8988T (cell line): Measurements from ENCODE around the gene DENND5B.
"Not testable (repeated sequence)": the region's sequence is repeated elsewhere in the genome, so short reads cannot be mapped to it uniquely, and the experiment has no call there.

Source experiments
- DNase-seq: peaks from one replicate; pipeline ENCODE4 v3.0.0; 2011

DENND5B gene

DNA sequence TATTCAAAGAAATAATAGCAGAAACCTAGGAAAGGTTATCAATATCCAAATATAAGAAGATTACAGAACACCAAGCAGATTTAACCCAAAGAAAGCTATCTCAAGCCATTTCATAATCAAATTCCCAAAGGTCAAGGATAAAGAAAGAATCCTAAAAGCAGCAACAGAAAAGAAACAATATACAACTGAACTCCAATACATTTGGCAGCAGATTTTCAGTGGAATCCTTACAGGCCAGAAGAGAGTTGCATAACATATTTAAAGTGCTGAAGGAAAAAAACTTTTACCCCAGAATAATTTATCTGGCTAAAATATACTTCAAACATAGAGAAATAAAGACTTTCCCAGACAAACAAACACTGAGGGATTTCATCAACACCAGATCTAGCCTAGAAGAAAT, 54.3 kb downstream of the DENND5B start:
- DNase-seq: no peak

DNA sequence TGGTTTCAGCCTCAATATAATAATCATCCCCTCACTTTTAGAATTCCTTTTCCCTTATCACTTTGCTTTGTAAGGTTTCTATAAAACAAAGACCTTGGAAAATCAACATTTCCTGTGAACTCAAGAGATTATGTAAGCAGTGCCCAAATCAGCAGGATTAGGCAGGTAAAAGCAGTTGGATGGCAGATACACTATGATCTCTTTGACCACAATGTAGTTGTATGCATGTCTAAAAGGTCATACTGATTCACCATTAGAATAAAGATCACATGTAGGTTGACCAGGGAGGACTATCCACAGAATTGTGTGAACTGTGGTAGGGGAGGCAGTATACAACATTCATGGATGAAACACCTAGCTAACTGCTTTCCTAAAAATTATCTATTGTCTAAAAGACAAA, 57.5 kb downstream of the DENND5B start:
- DNase-seq: no peak

DNA sequence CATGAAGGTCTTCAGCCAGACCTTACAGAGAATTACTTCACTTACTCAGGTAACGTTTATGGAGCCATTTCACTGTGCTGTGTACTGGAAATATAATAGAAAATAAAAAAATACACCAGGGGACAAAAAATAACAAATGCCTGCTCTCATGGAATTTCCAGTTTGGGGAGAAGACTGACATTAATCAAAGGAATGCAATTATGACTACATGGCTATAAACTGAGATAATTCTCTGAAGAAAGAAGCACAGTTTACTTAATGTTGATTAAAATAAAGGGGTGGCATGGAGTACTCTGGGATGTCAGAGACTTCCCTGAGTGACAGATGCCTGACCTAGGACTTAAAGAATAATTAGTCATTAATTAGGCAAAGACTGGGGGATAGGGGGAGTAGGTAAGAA, 59.0 kb downstream of the DENND5B start:
- DNase-seq: no peak

DNA sequence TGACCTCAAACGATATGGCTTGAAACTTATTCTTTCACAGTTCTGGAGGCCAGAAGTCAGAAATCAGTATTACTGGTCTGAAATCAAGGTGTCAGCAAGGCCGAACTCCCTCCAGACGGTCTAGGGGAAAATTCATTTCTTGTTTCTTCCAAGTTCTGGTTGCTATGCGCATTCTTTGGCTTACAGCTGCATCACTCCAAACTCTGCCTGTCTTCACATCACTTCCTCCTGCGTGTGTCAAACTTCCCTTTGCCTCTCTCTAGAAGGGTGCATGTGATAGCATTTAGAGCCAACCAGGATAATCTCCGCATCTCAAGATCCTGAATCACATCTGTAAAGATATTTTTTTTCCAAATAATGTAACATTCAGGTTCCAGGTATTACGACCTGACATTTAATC, 62.8 kb downstream of the DENND5B start:
- no peak for DNase-seq

DNA sequence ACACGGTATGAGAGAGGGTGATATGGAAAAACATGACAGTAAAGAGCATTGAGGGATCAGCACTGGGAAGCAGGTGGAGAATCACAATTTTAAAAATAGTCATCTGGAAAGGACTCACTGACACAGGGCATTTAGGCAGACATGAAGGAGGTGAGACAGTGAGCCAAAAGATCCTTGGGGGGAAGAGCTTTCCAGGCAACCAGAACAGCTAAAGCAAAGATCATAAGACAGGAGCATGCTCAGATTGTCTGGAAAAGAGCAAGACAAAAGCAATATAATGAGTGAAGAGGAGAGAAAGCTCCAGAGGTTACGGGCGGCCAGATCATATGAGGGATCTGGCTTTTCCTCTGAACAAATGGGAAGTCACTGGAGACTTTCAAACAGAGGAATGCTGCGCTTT, 63.9 kb downstream of the DENND5B start:
- DNase-seq: no peak

DNA sequence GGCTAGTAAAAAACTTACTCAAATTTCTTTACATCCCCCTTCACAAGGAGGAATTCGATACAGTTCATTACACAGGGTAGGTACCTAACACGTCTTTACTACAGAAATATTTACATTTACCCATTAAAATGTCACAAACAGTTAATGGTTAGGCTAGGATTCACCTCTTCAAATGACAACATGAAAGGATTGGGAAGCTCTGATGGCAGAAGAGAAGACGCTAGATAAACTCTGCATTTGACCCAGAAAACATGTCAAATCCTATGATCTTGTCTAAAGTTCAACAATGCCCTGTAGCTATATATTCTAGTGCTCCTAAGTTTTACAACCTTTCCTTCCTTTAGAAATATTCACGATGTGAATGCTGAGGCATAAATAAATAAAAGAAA, 64.8 kb downstream of the DENND5B start:
- DNase-seq: no peak

DNA sequence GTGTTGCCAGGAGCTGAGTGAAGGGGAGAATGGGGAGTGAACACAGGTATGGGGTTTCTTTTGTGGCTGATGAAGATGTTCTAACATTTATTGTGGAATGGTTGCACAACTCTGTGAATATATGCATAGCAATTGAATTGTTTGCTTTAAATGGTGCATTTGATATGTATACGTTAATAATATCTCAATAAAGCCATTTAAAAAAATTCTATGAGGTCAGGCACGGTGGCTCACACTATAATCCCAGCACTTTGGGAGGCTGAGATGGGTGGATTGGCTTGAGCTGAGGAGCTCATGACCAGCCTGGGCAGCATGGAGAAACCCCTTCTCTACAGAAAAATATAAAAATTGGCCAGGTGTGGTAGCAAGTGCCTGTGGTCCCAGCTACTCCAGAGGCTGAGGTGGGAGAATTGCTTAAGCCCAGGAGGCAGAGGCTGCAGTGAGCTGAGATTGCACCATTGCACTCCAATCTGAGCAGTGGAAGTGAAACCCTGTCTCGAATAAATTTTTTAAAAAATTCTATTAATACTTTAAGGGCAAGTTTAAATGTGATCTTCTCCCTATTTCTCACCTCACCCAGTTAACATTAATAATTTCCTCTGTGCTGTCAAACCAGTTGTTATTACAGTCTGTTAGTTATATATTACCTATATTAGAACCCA, 65.3 kb downstream of the DENND5B start:
- no peak for DNase-seq

DNA sequence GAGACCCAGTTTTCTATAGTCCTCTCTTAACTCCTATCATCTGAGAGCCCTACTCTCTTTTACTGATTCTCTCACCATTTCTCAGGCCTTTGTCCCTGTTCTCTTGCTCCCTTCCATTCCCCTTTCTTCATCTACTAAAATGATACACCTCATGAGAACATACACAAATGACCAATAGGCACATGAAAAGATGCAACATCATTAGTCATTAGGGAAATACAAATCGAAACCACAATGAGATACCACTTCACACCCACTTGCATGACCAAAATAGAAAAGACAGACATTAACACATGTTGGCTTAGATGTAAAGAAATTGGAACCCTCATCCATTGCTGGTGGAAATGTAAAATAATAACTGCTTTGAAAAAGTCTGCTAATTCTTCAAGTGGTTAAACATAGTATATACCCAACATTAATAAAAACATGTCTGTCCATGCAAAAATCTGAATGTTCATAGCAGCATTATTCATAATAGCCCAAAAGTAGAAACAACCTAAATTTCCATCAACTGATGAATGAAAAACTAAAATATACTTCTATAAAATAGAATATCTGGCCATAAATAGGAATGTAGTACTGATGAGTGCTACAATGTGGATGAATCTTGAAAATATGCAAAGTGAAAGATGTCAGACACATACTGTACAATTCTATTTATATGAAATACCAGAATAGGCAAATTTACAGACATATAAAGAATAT, 66.0 kb downstream of the DENND5B start:
- no peak for DNase-seq

DNA sequence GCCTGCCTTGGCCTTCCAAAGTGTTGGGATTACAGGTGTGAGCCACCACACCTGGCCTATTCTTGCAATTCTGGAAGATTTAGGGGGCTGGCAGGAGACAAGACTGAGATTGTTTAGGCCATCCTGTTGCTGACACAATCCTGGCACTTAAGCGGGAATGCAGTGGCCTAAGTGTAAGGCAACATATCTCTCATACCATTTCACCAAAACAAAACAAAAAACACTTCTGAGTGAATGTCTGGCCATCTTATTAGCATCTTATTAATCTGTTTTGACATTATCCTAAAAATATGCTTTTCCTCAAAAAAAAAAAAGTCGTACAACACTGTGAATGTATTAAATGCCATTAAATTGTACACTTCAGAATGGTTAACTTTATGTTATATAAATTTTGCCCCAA, 67.6 kb downstream of the DENND5B start:
- DNase-seq: no peak

DNA sequence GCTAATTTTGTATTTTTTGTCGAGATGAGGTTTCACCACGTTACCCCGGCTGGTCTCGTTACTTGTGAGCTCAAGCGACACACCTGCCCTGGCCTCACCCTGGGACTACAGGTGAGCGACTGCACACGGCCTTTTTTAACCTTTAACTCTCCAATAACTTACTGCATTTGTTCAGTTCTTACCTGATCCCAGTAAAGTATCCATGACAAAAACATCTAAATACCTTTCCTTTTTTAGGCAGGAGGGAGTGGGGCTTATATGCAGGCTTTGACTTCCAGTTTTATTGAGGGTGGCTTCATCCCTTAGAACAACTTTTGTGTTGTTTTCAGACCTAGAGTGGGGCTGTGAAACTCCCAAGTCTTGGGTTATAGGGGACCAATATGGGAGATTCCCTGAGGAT, 68.3 kb downstream of the DENND5B start:
- DNase-seq: no peak

DNA sequence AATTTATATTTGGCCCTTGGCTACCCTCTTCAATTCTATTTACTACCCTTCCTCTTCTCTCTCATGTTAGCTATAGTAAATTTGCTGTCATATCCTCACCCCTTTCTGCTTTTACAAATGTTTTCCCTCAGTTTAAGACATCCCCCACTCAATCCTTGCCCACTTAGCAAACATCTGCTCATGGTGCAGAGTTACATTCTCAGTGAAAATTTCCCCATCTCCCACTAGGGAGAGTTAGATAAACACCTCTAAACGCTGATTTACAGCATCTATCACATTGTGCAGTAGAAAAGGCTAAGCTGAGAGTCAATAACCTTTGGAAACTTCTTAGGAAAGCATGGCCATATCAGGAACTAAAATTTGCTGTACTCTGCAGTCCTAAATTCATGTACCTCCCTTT, 69.0 kb downstream of the DENND5B start:
- DNase-seq: no peak

DNA sequence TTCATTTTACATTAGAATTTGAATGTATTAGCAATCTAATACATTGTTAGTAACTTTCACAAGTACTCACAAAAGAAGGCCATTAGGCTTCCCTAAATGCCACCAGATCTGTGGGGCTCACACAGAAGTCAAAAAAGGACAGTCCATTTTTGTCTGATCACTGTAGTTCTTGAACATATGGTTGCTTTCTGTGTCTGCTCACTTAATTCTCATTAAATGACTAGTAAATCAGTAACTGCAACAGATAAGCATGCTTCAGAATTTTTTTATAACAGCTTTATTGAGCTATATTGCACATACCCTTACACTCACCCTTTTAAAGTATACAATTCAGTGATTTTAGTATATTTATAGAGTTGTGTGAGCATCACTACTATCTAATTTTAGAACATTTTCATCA, 71.4 kb downstream of the DENND5B start:
- DNase-seq: no peak

DNA sequence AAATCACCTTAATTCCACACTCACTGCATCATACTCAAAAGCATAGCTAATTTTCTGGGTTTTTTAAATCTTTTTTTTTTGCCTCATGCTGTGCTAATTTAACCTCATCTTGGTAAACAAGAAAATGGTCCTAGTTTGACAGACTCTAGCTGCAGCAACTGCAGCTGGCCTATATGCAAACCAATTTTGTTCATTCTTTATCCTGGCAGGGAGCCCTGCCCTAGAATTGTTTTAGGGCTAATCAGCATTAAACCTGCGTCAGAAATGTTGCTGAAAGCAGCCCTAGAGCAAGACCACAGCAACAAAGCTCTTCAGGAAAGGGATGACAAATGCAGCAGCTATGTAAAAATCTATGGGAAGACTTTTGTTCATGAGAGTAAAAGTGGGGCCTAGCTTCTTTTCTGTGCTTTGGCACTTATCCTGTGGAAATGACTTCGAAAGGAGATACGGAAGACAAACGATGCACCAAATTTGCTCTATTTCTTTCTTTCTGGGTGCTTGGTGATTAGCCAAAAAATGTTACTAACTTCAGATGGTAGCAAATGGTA, 72.2 kb downstream of the DENND5B start:
- peak; percentile 31 for DNase-seq

DNA sequence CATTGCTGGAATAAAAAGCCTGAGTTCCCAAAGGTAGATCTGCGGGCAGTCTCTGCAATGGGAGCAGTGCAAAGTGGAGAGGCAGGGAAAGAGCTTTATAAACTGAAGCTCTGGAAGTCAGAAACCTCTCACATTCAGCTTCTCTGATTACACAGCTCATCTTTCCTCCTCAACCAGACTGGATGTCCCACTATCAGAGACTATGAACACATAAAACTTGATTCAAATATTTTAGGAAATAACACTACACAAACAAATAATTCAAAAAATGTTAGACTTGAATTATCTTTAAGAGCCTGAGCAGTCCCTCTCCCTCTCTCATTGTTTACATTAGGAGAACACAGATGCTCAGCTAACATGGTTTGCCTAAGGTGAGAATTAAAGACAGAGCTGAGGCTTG, 72.9 kb downstream of the DENND5B start:
- DNase-seq: no peak

DNA sequence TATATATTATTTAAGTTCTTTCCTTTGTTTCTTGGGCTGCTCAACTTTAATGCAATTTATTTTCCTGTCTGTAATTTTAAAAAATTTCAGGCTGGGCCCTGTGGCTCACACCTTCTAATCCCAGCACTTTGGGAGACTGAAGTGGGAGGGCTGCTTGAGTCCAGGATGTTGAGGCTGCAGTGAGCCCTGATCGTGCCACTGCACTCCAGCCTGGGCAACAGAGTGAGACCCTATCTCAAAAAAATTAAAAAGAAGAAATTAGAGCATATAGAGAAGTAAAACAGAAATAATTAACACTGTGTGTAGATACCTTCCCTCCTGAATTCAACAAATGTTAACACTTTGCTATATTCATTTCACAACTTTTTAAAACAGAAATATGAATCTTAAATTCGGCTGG, 74.2 kb downstream of the DENND5B start:
- no peak for DNase-seq

DNA sequence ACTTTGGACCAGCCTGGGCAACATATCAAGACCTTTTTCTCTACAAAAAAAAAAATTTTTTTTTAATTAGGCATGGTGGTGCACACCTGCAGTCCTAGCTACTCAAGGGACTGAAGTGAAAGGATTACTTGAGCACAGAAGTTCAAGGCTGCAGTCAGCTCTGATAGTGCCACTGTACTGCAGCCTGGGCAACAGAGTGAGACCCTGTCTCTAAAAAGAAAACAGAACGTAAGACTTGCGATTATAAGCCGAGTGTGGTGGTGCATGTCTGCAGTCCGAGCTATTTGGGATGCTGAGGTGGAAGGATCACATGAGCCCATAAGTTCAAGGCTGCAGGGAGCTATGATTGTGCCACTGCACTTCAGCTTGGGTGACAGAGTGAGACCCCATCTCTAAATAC, 76.0 kb downstream of the DENND5B start:
- DNase-seq: no peak

DNA sequence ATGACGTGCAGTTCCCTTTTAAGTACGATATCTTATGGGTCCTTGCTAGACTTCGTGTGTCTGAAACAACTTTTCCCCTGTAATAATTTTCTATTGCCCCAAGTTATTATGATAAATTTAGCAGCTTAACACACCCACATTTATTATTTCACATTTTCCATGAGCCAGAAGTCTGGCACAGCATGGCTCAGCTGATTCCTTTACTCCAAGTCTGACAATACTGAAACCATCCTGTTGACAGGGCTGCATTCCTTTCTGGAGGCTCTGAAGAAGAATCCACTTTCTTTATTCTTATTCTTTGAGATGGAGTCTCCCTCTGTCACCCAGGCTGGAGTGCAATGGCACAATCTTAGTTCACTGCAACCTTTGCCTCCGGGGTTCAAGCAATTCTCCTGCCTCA, 80.9 kb downstream of the DENND5B start:
- DNase-seq: no peak

DNA sequence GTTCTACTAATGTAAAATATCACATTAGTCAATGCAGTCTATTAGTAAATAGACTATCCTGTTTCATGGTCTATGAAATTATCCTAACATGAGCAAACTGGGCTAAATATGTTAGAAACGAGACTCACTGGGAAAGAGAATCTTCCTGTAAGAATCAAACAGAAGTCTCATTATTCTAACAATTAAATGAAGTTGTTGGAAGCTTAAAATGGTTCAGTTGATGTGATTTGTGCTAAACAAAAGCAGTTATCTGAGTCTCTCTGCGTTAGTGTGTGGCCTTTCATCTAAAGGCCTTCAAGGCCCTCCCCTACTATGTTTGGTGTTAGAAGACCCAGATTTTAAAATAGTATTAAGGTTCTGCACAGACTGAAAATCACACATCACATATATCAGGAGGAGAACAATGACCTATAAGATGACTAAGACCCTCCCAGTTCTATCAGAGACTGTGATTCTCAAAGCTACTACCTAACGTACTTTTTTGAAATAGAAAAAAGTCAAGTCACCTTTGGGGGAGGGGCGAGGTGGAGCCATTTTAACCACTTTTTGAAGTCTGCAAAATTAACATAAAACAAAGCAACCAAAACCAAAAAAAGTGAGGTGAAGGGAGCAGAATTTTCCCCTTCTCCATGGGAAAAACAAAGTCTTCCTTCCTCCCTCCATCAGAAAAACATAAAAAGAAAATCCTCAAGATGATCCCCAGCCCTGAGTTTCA, 82.3 kb downstream of the DENND5B start:
- no peak for DNase-seq

DNA sequence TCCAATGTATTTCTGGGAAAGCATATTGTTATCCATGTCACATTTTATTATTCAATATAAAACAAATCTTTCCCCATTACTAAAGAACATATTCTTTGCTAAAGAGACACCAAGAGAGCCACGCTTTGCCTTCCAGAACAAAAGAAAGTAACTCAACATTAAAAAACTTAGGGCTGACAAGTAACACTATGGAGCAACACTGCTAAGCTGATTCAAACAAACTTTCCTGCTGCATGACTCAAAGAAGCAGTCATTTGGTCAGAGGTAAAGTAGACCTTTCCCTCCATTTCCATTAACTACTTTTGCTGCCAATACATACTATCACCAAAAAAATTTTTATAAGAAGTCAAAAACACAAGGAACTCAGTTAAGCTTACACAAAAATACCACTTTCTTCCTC, 83.0 kb downstream of the DENND5B start:
- DNase-seq: no peak

DNA sequence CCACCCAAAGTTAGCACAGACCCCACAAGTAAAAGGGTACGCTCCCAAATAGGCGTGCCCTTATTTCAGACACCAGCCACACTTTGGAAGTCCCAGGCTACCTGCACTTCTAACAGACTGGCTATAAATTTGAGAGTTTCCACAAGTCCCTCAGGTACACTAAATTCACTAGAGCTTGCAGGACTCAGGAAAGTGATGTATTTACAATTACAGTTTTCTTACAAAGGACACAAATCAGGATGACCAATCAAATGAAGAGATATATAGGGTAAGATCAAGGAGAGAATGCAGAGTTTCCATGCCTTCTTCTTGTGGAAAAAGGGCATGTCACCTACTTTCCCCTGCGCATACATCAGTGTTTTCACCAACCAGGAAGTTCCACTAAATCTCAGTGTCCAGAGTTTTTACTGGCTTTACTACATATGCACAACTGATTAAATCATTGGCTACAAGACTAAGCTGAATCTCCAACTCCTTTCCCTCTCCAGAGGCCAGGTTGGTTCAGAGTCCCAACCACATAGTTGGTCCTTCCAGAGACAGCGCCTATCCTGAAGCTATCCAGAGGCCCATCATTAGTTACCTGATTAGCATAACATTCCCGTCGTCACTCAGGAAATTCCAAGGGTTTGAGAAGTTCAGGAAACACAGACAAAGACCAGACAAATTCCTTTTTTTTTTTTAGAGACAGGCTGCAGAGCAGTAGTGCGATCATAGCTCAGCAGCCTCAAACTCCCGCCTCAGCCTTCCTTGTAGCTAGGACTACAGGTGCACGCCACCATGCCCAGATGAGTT, 84.2 kb downstream of the DENND5B start:
- DNase-seq: no peak

DNA sequence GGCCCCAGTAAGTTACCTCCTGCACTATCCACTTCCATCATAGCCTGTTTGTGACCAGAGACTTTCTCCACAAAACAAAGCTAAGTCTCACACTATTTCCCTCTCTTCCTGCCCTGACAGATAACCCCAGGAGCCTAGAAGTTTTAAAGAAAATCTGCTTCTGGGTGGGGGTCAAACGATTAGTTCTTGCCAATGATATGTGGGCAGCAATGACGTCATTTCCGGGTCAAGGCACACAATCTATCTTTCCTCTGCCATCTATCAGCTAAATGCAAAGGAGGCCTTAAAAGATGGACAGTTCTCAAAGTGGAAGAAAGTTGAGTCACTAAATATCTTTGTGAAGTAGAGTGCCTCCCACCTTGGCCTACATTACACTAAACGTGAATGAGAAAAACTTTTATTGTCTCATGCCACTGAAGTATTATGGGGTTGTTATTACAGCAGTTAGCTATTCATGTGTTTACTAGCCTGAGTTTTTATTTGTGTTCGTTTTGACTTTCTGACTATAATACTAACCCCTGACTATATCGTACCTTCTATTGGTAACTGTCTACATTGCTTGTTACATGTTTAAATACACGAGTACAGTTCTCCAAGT, 86.2 kb downstream of the DENND5B start:
- no peak for DNase-seq

DNA sequence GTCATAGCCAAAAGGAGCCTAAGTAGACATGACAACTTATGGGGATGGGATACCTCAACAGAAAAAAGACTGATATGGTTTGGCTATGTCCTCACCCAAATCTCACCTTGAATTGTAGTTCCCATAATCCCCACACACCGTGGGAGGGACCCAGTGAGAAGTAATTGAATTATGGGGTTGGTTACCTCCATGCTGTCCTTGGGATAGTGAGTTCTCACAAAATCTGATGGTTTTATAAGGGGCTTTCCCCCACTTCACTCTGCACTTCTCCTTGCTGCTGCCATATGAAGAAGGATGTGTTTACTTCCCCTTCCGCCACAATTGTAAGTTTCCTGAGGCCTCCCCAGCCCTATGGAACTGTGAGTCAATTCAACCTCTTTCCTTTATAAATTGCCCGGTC, 89.9 kb downstream of the DENND5B start:
- not testable (repeated sequence) for DNase-seq

DNA sequence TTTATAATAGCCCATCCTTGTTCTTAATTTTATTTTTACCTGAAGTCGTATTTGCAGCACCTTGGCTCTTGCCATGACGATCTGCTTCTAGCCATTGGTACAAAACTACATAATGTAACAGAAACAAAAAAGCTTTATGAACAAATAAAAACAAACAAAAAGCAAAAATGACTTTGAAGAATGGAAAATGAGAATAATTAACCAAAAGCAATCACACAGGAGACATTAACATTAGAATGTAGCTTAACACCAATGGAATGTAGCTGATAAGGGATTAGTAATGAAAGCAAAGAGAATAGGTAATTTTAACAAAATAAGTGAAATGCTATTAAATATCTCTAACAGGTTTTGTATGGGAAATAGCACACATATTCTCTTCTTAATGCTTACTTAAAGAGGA, 91.4 kb downstream of the DENND5B start:
- DNase-seq: no peak
